DOHH2 (cell line): Measurements from ENCODE around the gene ME3.

Source experiments
- H3F3A ChIP-seq: fragments of 200-600 bp; sonication (generic), shearing (Covaris generic); 2 replicates; pipeline ENCODE4 v1.6.0; 2016; ENCODE audit warnings: antibody characterized with exemption, mild to moderate bottlenecking; ENCODE audit not compliant: control insufficient read depth, insufficient read depth
- H3K27ac ChIP-seq: fragments of 200-600 bp; sonication (generic); 2 replicates; pipeline ENCODE4 v1.5.1; 2014; ENCODE audit warnings: low read depth, mild to moderate bottlenecking, low read length, moderate library complexity
- H3K27me3 ChIP-seq: fragments of 200-600 bp; sonication (generic); 2 replicates; pipeline ENCODE4 v1.6.1; 2014; ENCODE audit warnings: mild to moderate bottlenecking, low read length, mixed read lengths; ENCODE audit not compliant: control insufficient read depth
- H3K36me3 ChIP-seq: fragments of 200-600 bp; sonication (generic); 2 replicates; pipeline ENCODE4 v1.6.1; 2014; ENCODE audit warnings: mild to moderate bottlenecking, low read length, moderate library complexity, mixed read lengths; ENCODE audit not compliant: control insufficient read depth
- H3K4me1 ChIP-seq: fragments of 200-600 bp; sonication (generic); 2 replicates; pipeline ENCODE4 v1.6.1; 2014; ENCODE audit warnings: mild to moderate bottlenecking, low read length, mixed read lengths; ENCODE audit not compliant: control insufficient read depth
- H3K4me2 ChIP-seq: fragments of 200-600 bp; sonication (generic); 2 replicates; pipeline ENCODE4 v1.6.0; 2014; ENCODE audit warnings: mild to moderate bottlenecking, low read length, moderate library complexity
- H3K4me3 ChIP-seq: fragments of 200-600 bp; sonication (generic); 2 replicates; pipeline ENCODE4 v1.5.1; 2014; ENCODE audit warnings: mild to moderate bottlenecking, low read length, mixed read lengths
- H3K79me2 ChIP-seq: fragments of 200-600 bp; sonication (generic); 2 replicates; pipeline ENCODE4 v1.6.1; 2014; ENCODE audit warnings: mild to moderate bottlenecking, low read length, mixed read lengths; ENCODE audit not compliant: control insufficient read depth
- H3K9me2 ChIP-seq: fragments of 200-600 bp; sonication (generic); replicated peaks from 2 replicates; pipeline ENCODE4 v1.6.1; 2014; ENCODE audit warnings: mild to moderate bottlenecking, low read length, mixed read lengths; ENCODE audit not compliant: control insufficient read depth
- H3K9me3 ChIP-seq: fragments of 200-600 bp; sonication (generic); 2 replicates; pipeline ENCODE4 v1.6.1; 2014; ENCODE audit warnings: antibody characterized with exemption, low read length, mixed read lengths; ENCODE audit not compliant: control insufficient read depth, insufficient read depth
- H4K20me1 ChIP-seq: fragments of 200-600 bp; sonication (generic); 2 replicates; pipeline ENCODE4 v1.6.0; 2014; ENCODE audit warnings: low read depth, mild to moderate bottlenecking, antibody characterized with exemption, low read length, moderate library complexity; ENCODE audit not compliant: control insufficient read depth, insufficient read depth
- CTCF ChIP-seq: fragments of 200-600 bp; sonication (generic); IDR thresholded peaks from one replicate; pipeline ENCODE4 v1.5.1; 2014; ENCODE audit warnings: antibody characterized with exemption, mild to moderate bottlenecking, low read depth, low read length; ENCODE audit not compliant: poor library complexity, severe bottlenecking
- EZH2phosphoT487 ChIP-seq: fragments of 200-600 bp; sonication (generic); IDR thresholded peaks from 2 replicates; pipeline ENCODE4 v1.6.1; 2017; ENCODE audit warnings: borderline replicate concordance, mild to moderate bottlenecking, antibody characterized with exemption, low read length, moderate library complexity, mixed read lengths

ME3 gene

DNA sequence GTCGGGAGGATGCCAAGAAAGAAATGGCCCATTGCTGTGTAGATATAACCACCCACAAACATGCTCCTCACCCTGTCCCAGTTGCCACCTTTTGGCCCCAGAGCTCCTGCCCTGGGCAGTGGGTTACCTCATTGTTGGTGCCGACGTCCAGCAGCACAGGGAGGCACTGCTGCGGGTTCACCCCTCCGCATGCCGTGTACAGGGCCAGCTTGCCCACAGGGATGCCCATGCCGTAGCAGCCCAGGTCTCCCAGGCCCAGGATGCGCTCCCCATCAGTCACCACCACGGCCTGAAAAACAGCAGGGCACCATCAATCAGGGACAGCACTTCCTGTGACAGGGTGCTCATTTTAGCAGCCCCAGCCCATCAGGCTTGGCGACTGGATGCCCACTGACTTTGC, 174.6 kb downstream of the ME3 start:
- Histone ChIP-seq H4K20me1 (no peaks in the 10 kb centered on the region), H3K36me3 (no peaks in the 10 kb centered on the region), H3K4me2 (no peak overlapping the region), H3F3A (no peaks in the 10 kb centered on the region), H3K9me2 (no peaks in the 10 kb centered on the region), H3K27me3 (no peaks in the 10 kb centered on the region; the same call in 1 of the 2 replicates), H3K27ac (no peak overlapping the region), H3K4me1 (no peaks in the 10 kb centered on the region), H3K79me2 (no peaks in the 10 kb centered on the region), H3K9me3 (no peaks in the 10 kb centered on the region), H3K4me3 (no peak overlapping the region)
- TF ChIP-seq CTCF = no peak
- no peak for TF ChIP-seq EZH2phosphoT487

- H3K79me2 ChIP-seq = no peaks in the 10 kb centered on the region
Observed at GRCh38 chr11:86497310-86497709, 175.1 kb downstream of the ME3 start.

DNA sequence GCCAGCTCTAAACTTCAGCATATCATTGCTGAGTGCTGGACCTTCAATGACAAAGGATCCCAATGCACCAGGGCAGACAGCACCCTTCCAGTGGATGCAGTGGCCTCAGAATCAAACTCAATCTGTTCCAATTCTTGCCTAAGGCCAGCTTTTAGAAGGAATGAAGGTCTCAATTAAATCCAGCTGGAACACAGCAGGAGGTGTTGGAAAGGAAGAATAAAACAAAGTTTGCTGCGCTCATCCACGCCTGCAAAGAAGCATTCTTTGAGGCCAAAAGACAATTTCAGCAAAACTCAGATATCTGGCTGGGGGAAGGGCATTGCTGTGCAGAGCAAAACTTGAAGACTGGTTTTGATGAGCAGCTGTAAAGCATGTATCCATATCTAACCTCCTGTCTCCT, 177.1 kb downstream of the ME3 start:
- H3K4me2 ChIP-seq = no peak overlapping the region
- H3K4me3 ChIP-seq = no peak overlapping the region
- no peaks in the 10 kb centered on the region for H3F3A ChIP-seq
- H3K79me2 ChIP-seq = no peaks in the 10 kb centered on the region
- H3K27me3 ChIP-seq = no peaks in the 10 kb centered on the region; the same call in 1 of the 2 replicates
- no peak overlapping the region for H3K27ac ChIP-seq
- TF ChIP-seq CTCF (no peak), EZH2phosphoT487 (no peak)
- no peaks in the 10 kb centered on the region for H3K9me2 ChIP-seq
- H3K9me3 ChIP-seq = no peaks in the 10 kb centered on the region
- H3K36me3 ChIP-seq = no peaks in the 10 kb centered on the region
- H4K20me1 ChIP-seq = no peaks in the 10 kb centered on the region
- no peaks in the 10 kb centered on the region for H3K4me1 ChIP-seq

More at GRCh38 chr11:86497310-86497709, 175.1 kb downstream of the ME3 start:
- no peaks in the 10 kb centered on the region for H3K9me2 ChIP-seq
- H3K4me2 ChIP-seq = no peak overlapping the region
- H3F3A ChIP-seq = no peaks in the 10 kb centered on the region
- TF ChIP-seq CTCF (no peak), EZH2phosphoT487 (no peak)
- H3K27me3 ChIP-seq = no peaks in the 10 kb centered on the region; the same call in 1 of the 2 replicates
- no peaks in the 10 kb centered on the region for H3K4me1 ChIP-seq
- H3K9me3 ChIP-seq = no peaks in the 10 kb centered on the region
- no peaks in the 10 kb centered on the region for H3K36me3 ChIP-seq
- no peaks in the 10 kb centered on the region for H4K20me1 ChIP-seq
- H3K27ac ChIP-seq = no peak overlapping the region
- no peak overlapping the region for H3K4me3 ChIP-seq
